RCC 7860 (cell line): ENCODE results near the gene CD36.

Experiments used
- DNase-seq: peaks from one replicate; pipeline ENCODE4 v3.0.0-alpha.2; 2015; ENCODE audit warnings: low spot score
- FAIRE-seq: peaks from 2 replicates; lab custom pipeline; 2012; peaks lifted over from hg19 to GRCh38; lab: Jason Lieb, UNC

CD36 gene

GRCh38 chr7:80686576-80686975 is 48.1 kb downstream of the CD36 start:
- DNase-seq (no peak), FAIRE-seq (no peak)

- FAIRE-seq = peak; percentile 93
- DNase-seq = peak; percentile 62
Measured at GRCh38 chr7:80699045-80699638, 60.7 kb downstream of the CD36 start.

DNA sequence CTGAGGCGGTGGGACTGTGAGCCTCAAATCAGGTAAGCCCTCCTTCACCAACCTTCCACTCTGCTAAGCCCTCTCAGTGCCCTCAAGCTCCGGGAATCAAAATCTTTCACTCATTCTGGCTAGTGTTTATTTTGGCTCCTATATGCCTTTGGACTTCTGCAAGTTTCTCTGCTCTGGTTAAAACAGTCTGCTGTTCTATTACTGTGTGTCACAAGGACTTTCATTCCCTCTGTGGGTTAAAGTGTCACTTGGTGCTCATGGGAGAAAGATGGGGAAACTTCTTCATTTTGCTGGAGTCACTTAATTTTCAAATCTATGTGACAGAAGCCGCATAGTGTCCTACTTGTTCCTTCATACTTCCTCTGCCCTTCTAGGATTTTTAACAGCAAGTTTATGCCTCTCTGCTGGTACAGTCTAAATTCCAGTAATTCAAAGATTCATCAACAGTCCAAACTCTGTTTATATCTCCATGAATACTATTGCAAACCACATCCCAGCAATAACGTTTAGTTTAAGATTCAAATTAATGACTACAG is 61.3 kb downstream of the CD36 start:
- FAIRE-seq (no peak), DNase-seq (no peak)

GRCh38 chr7:80703272-80703671 is 64.8 kb downstream of the CD36 start:
- DNase-seq = no peak
- no peak for FAIRE-seq

GRCh38 chr7:80705130-80705781 is 66.8 kb downstream of the CD36 start:
- DNase-seq (no peak), FAIRE-seq (no peak)

DNA sequence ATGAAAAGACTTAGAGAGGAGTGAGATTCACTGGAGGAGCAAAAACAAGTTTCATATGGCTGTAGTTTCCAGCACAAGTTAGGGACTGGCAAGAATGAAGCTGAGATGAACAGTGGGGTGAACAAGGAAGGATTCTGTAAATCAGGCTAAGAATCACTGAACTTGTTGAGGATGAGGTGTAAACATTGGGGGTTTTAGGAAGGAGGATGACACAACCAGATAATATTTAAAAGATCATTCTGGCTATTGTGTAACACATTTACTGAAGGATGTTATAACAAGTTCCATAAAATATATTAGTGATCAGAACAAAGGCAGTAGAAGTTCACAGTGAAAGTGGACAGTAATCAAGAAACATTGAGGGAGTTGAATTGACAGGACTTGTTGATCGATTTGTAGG is 68.9 kb downstream of the CD36 start:
- FAIRE-seq = no peak
- no peak for DNase-seq

GRCh38 chr7:80708123-80708522 is 69.7 kb downstream of the CD36 start:
- FAIRE-seq (no peak), DNase-seq (no peak)

DNA sequence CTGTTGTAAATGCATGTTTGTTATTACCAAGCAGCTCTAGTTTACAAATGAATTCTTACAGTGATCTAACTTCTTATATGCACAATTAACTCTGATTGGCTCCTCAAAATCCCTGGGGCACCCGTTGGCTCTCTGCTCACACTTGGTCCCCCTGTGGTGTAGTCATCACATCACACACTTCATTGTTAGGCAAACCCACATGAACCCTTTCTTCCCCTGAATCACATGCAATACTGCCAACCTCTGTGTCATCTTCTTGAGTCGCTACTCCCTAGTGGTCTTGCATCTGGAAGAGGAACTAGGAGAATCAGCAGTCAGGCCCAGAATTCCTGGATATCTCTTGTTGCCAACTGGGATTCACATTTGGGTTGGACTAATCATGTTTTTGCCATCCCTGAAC is 73.1 kb downstream of the CD36 start:
- FAIRE-seq (no peak), DNase-seq (peak; percentile 41)

DNA sequence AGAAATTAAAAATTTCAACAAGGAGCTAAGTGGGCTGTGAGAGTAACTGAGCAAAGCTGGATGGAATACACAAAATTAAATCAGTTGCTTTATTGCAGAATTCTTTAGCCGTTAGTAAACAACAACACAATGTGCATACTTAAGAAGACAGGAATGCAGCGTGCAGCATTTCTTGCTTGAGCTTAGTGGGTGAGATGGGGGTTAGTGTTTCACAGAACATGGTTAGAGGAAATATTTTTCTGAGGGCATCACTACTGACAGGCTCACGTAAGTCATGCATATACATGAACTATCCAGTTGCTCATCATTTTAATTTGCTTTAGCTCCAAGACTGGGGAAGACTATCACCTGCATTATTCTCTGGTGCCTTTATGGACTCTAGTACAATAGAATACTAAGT is 80.8 kb downstream of the CD36 start:
- DNase-seq (no peak), FAIRE-seq (no peak)

DNA sequence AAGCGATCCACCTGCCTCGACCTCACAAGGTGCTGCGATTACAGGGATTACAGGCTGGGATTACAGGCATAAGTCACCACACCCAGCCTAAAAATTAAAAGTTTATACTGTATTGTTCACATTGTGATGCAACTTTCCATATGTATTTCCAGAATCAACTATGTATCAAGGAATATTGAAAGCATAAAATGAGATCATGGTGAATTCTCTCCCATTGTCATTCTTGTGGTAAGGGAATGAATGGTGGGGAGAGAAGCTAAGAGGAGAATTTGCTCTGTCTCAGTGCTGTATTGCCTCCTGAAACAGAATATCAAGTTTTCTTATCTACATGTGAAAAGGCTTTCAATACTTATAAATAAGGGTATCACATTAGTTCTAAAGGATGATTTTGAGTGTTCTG is 81.7 kb downstream of the CD36 start:
- DNase-seq (no peak), FAIRE-seq (no peak)

GRCh38 chr7:80721883-80722615 is 83.6 kb downstream of the CD36 start:
- FAIRE-seq = peak; percentile 97
- DNase-seq = peak; percentile 82

GRCh38 chr7:80722616-80723195 is 84.3 kb downstream of the CD36 start:
- FAIRE-seq = peak; percentile 100
- peak; percentile 100 for DNase-seq

DNA sequence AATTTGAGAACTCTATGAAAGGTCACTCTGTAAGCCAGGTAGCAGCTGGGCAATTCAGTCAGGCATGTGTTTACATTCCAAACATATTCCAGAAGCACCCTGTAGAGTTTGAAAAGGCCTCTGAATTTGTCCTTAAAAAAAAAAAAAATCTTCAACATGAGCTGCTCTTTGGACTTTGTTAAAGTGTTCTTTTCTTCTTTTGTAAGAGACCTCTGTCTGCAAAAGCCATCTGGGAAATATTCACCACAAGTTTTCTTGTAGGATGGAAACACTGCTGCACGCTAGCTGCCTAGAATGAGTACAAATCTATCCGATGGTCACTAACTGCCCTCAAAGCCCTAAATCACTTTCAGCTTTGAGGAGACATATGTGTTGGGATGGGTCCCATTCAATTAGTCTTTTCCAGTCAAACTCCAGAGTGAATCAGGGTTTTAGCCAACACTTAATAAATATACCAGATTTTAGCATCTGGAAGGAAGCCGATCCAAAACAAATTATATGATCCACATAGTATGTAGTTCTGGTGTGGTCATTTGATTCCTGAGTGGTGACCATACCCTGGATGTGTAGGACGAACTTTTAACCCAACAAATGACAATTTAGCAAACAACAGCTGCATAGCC is 85.9 kb downstream of the CD36 start:
- FAIRE-seq = no peak

DNA sequence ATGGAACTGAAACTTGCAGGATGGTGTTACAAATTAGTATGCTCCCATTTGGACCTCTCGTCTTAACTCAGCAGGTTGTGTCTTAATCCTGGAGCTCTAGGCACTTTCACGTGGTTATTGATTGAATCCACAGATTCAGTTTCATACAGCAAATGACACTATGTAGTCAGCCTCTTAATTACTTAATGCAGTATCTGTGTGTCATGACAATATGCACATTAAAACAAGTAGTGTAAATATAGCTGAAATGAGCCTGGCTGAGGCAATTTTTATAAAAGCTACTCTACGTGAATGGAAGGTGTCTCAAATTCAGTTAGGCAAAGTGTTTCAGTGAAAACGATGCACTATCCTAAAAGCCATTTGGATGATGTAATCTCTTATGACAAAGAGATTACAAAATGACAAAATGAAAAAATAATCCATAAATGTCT is 86.8 kb downstream of the CD36 start:
- DNase-seq (no peak), FAIRE-seq (no peak)

More for the DNA sequence above, 85.9 kb downstream of the CD36 start:
- DNase-seq = no peak
